Stomach (tissue), 9 donors: ENCODE data around the gene ZC3H6. TPM values are rescaled to one million over a fixed set of nuclear protein-coding genes. Genes with fewer than 3 reads are reported as not detected.

Experiments
- DNase-seq, 2 donors: peaks; one replicate each; pipeline versions ENCODE4 v3.0.0 to v3.0.0-alpha.2; 2013 to 2019
- H3K27ac ChIP-seq, 5 donors: fragments of 200-600 bp in 4 of 5; sonication (generic) in 4 of 5; one replicate each; pipeline ENCODE4 v1.5.1; 2013 to 2019; ENCODE audit warnings: mild to moderate bottlenecking in 1 of 5, moderate library complexity in 1 of 5
- H3K27me3 ChIP-seq, 3 donors: fragments of 200-600 bp; sonication (generic); one replicate each; pipeline ENCODE4 v1.5.1; 2017 to 2019; ENCODE audit warnings: mixed run types in 1 of 3
- H3K36me3 ChIP-seq, 4 donors: fragments of 200-600 bp; sonication (generic); 1 replicate in 3 of 4; 2 replicates in 1 of 4; pipeline ENCODE4 v1.5.1; 2016 to 2019
- H3K4me1 ChIP-seq, 4 donors: fragments of 200-600 bp; sonication (generic); one replicate each; pipeline ENCODE4 v1.5.1; 2016 to 2019
- H3K4me3 ChIP-seq, 4 donors: fragments of 200-600 bp; sonication (generic) in 3 of 4; one replicate each; pipeline ENCODE4 v1.5.1; 2016 to 2019; ENCODE audit warnings: mild to moderate bottlenecking in 1 of 4
- H3K9me3 ChIP-seq, 4 donors: fragments of 200-600 bp; sonication (generic); one replicate each; pipeline ENCODE4 v1.5.1; 2016 to 2019
- CTCF ChIP-seq, 7 experiments: fragments of 450-650 bp in 4 of 7; fragments of 200-600 bp in 3 of 7; sonication (generic) in 3 of 7; IDR thresholded peaks; one replicate each; pipeline ENCODE4 v1.5.1; 2016 to 2019; ENCODE audit warnings: antibody characterized with exemption in 7 of 7, control low read depth in 2 of 7, mild to moderate bottlenecking in 1 of 7
- EP300 ChIP-seq: sonication (generic); formaldehyde crosslinking; IDR thresholded peaks from one replicate; pipeline ENCODE4 v1.6.1; 2017; ENCODE audit warnings: antibody characterized with exemption
- POLR2A ChIP-seq, 4 donors: fragments of 450-650 bp; IDR thresholded peaks; one replicate each; pipeline ENCODE4 v1.6.1; 2016; ENCODE audit warnings: antibody characterized with exemption in 4 of 4, control low read depth in 2 of 4, mild to moderate bottlenecking in 1 of 4, moderate library complexity in 1 of 4
- POLR2AphosphoS5 ChIP-seq, 3 donors: sonication (generic); formaldehyde crosslinking; IDR thresholded peaks; one replicate each; pipeline ENCODE4 v1.6.1; 2016; ENCODE audit warnings: antibody characterized with exemption in 3 of 3
- WGBS, 5 donors: extraction: QIAGEN DNeasy Blood & Tissue Kit in 3 of 5; methylation state at CpG; one replicate each; pipeline versions ENCODE4 v1.1.5 to v1.1.7; 2013 to 2018; 5-methylcytosine and 5-hydroxymethylcytosine counted together
- intact Hi-C: fragments of 100-400 bp; cut with DNase I; formaldehyde crosslinking; loops from one replicate; pipeline ENCODE4 v1.15.1; 2023; ENCODE audit warnings: low total_unique reads
- polyA plus RNA-seq, 3 donors: library from polyadenylated mRNA; stranded (reverse); fragments of 200-250 nt; gene quantifications; one replicate each; pipeline ENCODE4 v1.2.3, GENCODE V29; 2013
- total RNA-seq, 5 donors: library from RNA; depleted of rRNA; stranded (reverse); fragments of >200 nt; gene quantifications; one replicate each; pipeline versions ENCODE4 v1.1.0 to v1.2.3, GENCODE V29; 2014 to 2016
- donor health status: healthy with polysubstance abuse.
- donor health status: Bipolar disorder and iron deficiency.
- donor health status: healthy.

ZC3H6 gene
- total and polyA plus RNA-seq, 8 donors, result 0.61 to 15.6 (median 2.9) TPM

- intact Hi-C loops, result no loop called here
- Histone ChIP-seq H3K9me3 (no peaks in the 10 kb centered on the region), H3K4me3 (no peak overlapping the region), H3K4me1 (no peaks in the 10 kb centered on the region), H3K27ac (no peak overlapping the region), H3K27me3 (no peaks in the 10 kb centered on the region), H3K36me3 (peaks cover 10 to 49% (median 32%) of the 10 kb centered on the region in 4 donors)
- TF ChIP-seq EP300, result no peak
- no peak for TF ChIP-seq CTCF (IDR thresholded peaks at IDR 0.05)
- no peak for TF ChIP-seq POLR2A (IDR thresholded peaks at IDR 0.05)
- 64 to 83% (median 81%) methylated on average over 5 of the region's 5 CpGs for WGBS, 5 donors
- no peak for DNase-seq
Observed at GRCh38 chr2:112332123-112332696, 56.8 kb downstream of the ZC3H6 start.

- TF ChIP-seq CTCF (IDR thresholded peaks at IDR 0.05), result no peak
- intact Hi-C loops, result no loop called here
Observed at GRCh38 chr2:112335600-112335999, 60.2 kb downstream of the ZC3H6 start.

GRCh38 chr2:112339986-112340385, 64.6 kb downstream of the ZC3H6 start:
- Histone ChIP-seq H3K36me3 (peaks cover 0 to 1% (median 0%) of the 10 kb centered on the region in 4 donors), H3K4me3 (no peak overlapping the region), H3K9me3 (no peaks in the 10 kb centered on the region), H3K4me1 (peaks cover 0 to 3% (median 0%) of the 10 kb centered on the region in 4 donors), H3K27me3 (no peaks in the 10 kb centered on the region), H3K27ac (no peak overlapping the region)
- DNase-seq, result peak in 1 of 2 donors; percentile 14
- WGBS, 5 donors, result 18 to 38% (median 38%) methylated on average over 2 of the region's 2 CpGs
- no peak for TF ChIP-seq CTCF (IDR thresholded peaks at IDR 0.05)
- TF ChIP-seq POLR2A (IDR thresholded peaks at IDR 0.05), result no peak
- TF ChIP-seq EP300, result no peak
- no peak for TF ChIP-seq POLR2AphosphoS5 (IDR thresholded peaks at IDR 0.05)
- intact Hi-C loops, result no loop called here

More at GRCh38 chr2:112335600-112335999, 60.2 kb downstream of the ZC3H6 start:
- Histone ChIP-seq H3K27me3 (no peaks in the 10 kb centered on the region), H3K4me3 (no peak overlapping the region), H3K27ac (no peak overlapping the region), H3K4me1 (peaks cover 0 to 3% (median 0%) of the 10 kb centered on the region in 4 donors), H3K36me3 (peaks cover 6 to 21% (median 15%) of the 10 kb centered on the region in 4 donors), H3K9me3 (no peaks in the 10 kb centered on the region)
- 84 to 100% (median 95%) methylated on average over 1 of the region's 1 CpG for WGBS, 5 donors
- no peak for DNase-seq

DNA sequence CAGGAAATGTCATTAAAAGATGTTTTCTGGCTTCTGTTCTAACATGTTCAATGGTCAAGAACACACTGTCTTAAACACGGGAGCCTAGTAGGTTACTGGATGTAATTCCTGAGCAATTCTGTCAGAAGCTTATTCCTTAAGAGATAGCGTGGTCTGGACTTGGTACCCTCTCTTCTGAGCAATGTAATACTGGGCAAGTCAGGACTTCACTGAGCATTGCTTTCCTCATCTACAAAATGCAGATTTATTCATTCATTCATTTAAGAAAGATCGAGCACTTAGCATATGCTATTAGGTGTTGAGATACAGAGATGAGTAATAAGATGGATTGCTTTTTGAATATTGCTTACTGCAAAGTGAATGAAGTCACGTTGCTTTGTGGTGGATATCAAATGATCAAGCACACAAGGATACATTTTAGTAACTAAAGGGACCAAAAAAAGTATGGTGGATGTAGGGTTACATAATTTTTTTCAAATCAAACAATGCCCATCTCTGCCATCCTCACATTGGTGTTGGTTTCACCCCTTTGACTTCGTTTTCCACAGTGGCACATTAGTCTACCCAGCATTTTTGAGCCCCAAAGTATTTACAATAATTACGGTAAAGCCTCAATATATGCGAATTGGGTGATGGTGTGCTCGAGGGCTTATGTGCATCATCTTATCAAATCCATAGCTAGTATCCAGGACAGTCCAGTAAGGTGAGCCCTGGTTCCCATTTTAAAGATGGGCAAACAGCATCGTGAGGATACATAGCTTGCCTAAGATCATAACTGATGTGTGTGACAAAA, 65.3 kb downstream of the ZC3H6 start:
- Histone ChIP-seq H3K4me1 (peaks cover 0 to 3% (median 0%) of the 10 kb centered on the region in 4 donors), H3K36me3 (no peaks in the 10 kb centered on the region), H3K27me3 (no peaks in the 10 kb centered on the region), H3K4me3 (no peak overlapping the region), H3K27ac (no peak overlapping the region), H3K9me3 (no peaks in the 10 kb centered on the region)
- intact Hi-C loops, result no loop called here
- WGBS, 5 donors, result 79 to 89% (median 83%) methylated on average over 9 of the region's 9 CpGs
- no peak for DNase-seq
- TF ChIP-seq POLR2AphosphoS5 (IDR thresholded peaks at IDR 0.05) (no peak), POLR2A (IDR thresholded peaks at IDR 0.05) (no peak), EP300 (no peak), CTCF (IDR thresholded peaks at IDR 0.05) (no peak)
